ENCODE data around the gene DDR1. TPM values are rescaled to one million over a fixed set of nuclear protein-coding genes. Genes with fewer than 3 reads are reported as not detected.
"Not testable (repeated sequence)": the region's sequence is repeated elsewhere in the genome, so short reads cannot be mapped to it uniquely, and the experiment has no call there.

The DDR1 gene
- total RNA-seq, 2 experiments from 2014 or later = 10.9 to 11.3 TPM

DNA sequence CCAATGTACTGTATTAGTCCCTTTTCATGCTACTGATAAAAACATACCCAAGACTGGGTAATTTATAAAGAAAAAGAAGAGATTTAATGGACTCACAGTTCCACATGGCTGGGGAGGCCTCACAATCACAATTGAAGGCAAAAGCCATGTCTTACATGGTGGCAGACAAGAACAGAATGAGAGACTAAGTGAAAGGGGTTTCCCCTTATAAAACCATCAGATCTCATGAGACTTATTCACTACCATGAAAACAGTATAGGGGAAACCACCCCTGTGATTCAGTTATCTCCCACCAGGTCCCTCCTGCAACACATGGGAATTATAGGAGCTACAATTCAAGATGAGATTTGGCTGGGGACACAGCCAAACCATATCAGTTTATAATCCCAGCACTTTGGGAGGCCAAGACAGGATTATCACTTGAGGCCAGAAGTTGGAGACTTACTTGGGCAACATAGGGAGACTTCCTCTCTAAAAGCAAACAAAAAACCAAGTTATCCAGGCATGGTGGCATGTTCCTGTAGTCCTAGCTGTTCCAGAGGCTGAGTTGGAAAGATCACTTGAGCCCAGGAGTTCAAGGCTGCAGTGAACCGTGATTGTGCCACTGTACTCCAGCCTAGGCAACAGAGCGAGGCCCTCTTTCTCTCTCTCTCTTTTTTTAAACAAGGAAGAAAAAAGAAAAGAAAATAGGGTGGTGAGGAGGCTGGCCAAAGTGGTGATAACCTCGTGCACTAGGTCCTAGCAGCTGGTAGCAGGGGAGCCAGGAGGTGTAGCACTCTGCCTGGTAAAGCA, 22.9 kb upstream of the DDR1 start:
- peaks cover 4% of the 10 kb centered on the region for H3K4me1 Mint-ChIP-seq
- no peak overlapping the region for H3K27ac Mint-ChIP-seq
- H3K4me3 Mint-ChIP-seq = no peak overlapping the region
- POLR2A ChIA-PET = no interaction called here
- no peak for ATAC-seq (ENCODE audit: low read depth)
- DNase-seq = no peak
- peaks cover 15% of the 10 kb centered on the region for H3K36me3 Mint-ChIP-seq
- H3K27me3 Mint-ChIP-seq = no peaks in the 10 kb centered on the region
- H3K9me3 Mint-ChIP-seq = peaks cover 21% of the 10 kb centered on the region

DNA sequence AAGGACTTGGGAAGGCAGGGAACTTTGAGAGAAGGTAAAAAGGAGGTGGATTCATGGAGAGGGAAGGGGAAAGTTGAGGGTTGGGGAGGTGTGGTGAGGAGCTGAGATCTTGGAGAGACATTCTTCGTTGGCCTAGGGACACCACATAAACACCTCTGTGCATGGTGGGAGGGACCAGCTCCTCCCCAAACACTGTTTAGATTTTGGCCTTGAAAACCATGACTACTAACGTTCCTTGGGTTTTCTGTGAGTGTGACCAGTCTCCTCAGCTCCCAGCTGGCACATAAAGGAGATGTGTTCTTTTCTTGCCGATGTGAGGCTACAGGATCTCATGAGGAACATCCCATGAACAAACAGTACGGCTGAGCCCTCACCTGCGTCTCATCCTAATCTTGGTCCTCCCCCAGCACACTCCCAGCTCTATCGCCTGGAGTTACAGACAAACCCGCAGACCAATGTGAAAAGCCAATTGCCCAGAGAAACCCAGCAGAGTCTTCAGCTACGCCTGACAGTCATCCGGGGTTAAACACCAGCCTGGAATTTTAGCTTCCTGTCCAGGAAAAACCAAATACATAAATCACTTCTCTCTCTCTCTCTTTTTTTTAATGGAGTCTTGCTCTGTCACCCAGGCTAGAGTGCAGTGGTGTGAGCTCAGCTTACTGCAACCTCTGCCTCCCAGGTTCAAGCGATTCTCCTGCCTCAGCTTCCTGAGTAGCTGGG, 22.0 kb upstream of the DDR1 start:
- POLR2A ChIA-PET = no interaction called here
- DNase-seq = no peak
- peaks cover 4% of the 10 kb centered on the region for H3K4me1 Mint-ChIP-seq
- no peak overlapping the region for H3K27ac Mint-ChIP-seq
- no peak for ATAC-seq (ENCODE audit: low read depth)
- peaks cover 21% of the 10 kb centered on the region for H3K9me3 Mint-ChIP-seq
- H3K27me3 Mint-ChIP-seq = no peaks in the 10 kb centered on the region
- peaks cover 15% of the 10 kb centered on the region for H3K36me3 Mint-ChIP-seq
- no peak overlapping the region for H3K4me3 Mint-ChIP-seq

DNA sequence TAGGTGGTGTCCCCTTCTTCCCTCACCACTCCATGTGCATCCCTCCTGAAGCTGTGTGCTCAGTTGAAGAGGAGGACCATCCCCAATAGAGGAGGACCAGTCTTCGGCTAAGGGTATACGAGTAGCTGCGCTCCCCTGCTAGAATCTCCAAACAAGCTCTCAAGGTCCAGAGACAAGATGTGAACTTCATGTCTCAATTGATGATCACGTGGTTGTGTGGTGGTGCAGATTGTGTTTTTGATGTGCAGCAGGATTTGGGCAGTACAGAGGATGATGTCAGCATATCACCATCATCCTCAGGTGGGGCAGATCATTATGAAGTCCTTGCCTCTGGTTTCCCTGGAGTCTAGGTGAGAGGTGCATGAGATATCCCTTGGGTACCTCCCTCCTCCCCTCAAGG, 20.0 kb upstream of the DDR1 start:
- Mint-ChIP-seq H3K9me3 (peaks cover 23% of the 10 kb centered on the region), H3K27ac (no peak overlapping the region), H3K36me3 (peaks cover 18% of the 10 kb centered on the region), H3K4me1 (peaks cover 4% of the 10 kb centered on the region), H3K4me3 (no peak overlapping the region), H3K27me3 (no peaks in the 10 kb centered on the region)
- POLR2A ChIA-PET = no interaction called here
- DNase-seq (no peak), ATAC-seq (ENCODE audit: low read depth) (no peak)

DNA sequence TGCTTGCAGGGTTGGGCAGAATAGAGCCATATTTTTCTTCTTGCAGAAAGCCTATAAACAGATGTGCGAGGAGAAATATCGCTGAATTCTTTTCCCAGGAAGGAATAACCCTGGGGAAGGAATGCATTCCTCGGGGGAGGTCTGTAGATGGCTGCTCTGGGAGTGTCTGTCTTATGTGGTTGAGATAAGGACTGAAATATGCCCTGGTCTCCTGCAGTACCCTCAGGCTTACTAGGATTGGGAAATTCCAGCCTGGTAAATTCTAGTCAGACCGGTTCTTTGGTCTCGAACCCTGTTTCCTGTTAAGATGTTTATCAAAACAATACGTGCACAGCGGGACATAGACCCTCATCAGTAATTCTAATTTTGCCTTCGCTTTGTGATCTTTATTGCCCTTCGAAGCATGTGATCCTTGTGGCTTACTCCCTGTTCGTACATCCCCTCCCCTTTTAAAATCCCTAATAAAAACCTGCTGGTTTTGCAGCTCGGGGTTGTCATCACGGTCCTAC, 15.0 kb upstream of the DDR1 start:
- peaks cover 36% of the 10 kb centered on the region for H3K9me3 Mint-ChIP-seq
- ATAC-seq (ENCODE audit: low read depth); H3K27ac Mint-ChIP-seq; H3K27me3 Mint-ChIP-seq; DNase-seq; H3K4me3 Mint-ChIP-seq; POLR2A ChIA-PET: not testable (repeated sequence)
- H3K36me3 Mint-ChIP-seq = peaks cover 34% of the 10 kb centered on the region
- peaks cover 15% of the 10 kb centered on the region for H3K4me1 Mint-ChIP-seq

DNA sequence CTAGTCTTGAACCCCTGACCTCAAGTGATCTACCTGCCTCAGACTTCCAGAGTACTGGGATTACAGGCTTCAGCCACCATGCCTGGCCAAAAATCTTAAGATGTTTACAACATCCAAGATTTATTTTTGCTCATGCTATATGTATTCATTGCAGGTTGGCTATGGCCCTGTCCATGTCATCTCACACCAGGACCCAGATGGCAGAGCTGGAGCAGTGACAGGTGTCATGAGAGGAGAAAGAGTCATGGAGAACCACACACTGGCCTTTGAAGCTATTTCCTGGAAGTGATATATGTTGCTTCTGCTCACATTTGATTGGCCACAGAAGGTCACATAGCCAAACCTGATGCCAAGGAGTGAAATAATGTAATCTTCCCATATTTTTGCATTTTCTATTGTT, 13.8 kb upstream of the DDR1 start:
- H3K4me3 Mint-ChIP-seq = peak overlapping the region; percentile 21
- no peak for DNase-seq
- H3K4me1 Mint-ChIP-seq = peaks cover 17% of the 10 kb centered on the region
- ATAC-seq (ENCODE audit: low read depth) = peak; percentile 50
- POLR2A ChIA-PET = interaction anchor here (0.7 kb wide), 1 partner anchor 128 kb away, joined by 5 read pairs; the partner anchor contains the start of gene FLOT1
- no peaks in the 10 kb centered on the region for H3K27me3 Mint-ChIP-seq
- H3K36me3 Mint-ChIP-seq = peaks cover 36% of the 10 kb centered on the region
- H3K27ac Mint-ChIP-seq = peak overlapping the region; percentile 55
- H3K9me3 Mint-ChIP-seq = peaks cover 35% of the 10 kb centered on the region

DNA sequence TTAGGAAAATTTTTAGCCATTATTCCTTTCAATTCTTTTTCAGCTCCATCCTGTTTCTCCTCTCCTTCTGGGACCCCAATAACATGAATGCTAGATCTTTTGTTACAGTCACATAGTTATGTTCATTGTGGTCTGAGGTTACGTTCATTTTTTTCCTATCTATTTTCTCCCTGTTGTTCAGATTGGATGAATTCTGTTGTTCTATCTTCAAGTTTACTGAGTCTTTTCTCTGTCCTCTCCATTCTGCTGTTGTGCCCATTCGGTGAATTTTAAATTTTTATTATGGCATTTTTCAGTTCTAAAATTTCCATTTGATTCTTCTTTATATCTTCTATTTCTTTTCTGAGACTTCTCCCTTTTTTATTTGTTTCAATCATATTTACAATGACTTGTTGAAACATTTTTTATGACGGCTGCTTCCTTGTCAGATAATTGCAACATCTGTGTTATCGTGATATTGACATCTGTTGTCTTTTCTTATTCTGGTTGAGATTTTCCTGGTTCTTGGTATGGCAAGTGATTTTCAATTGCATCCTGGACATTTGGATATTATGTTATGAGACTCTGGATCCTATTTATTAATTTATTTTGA, 12.6 kb upstream of the DDR1 start:
- POLR2A ChIA-PET = interaction anchor here (0.5 kb wide), 1 partner anchor 95 kb away, joined by 5 read pairs; no protein-coding TSS in a partner anchor
- Mint-ChIP-seq H3K27ac (peak overlapping the region; percentile 24), H3K4me3 (peak overlapping the region; percentile 45)

DNA sequence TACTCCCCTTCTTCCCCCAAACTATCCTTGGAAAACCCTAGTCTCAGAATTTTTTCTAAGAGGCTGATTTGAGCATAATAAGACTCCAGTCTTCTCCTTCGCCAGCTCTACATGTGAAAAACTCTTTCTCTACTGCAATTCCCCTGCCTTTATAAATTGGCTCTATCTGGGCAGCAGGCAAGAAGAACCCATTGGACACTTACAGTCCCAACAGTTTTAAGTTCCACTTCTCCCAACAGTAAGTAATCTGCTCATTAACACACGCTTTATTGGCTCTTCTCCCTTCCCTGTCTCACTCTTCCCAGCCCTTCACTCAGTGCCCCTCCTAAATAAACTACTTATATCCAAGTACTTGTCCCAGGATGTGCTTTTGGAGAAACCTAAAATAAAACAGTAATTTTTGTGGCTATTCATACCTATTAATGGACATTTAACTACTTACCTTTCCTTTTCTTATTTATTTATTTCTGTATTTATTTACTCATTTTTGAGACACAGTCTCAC, 11.1 kb upstream of the DDR1 start:
- peaks cover 36% of the 10 kb centered on the region for H3K36me3 Mint-ChIP-seq
- H3K4me1 Mint-ChIP-seq = peaks cover 32% of the 10 kb centered on the region
- no peak for ATAC-seq (ENCODE audit: low read depth)
- H3K27me3 Mint-ChIP-seq = no peaks in the 10 kb centered on the region
- H3K9me3 Mint-ChIP-seq = peaks cover 32% of the 10 kb centered on the region
- H3K27ac Mint-ChIP-seq = no peak overlapping the region
- no peak overlapping the region for H3K4me3 Mint-ChIP-seq
- no peak for DNase-seq
- POLR2A ChIA-PET = no interaction called here

More for the DNA sequence above, 12.6 kb upstream of the DDR1 start:
- H3K9me3 Mint-ChIP-seq = peaks cover 35% of the 10 kb centered on the region
- H3K4me1 Mint-ChIP-seq = peaks cover 21% of the 10 kb centered on the region
- H3K36me3 Mint-ChIP-seq = peaks cover 36% of the 10 kb centered on the region
- DNase-seq (no peak), ATAC-seq (ENCODE audit: low read depth) (no peak)
- H3K27me3 Mint-ChIP-seq = no peaks in the 10 kb centered on the region

DNA sequence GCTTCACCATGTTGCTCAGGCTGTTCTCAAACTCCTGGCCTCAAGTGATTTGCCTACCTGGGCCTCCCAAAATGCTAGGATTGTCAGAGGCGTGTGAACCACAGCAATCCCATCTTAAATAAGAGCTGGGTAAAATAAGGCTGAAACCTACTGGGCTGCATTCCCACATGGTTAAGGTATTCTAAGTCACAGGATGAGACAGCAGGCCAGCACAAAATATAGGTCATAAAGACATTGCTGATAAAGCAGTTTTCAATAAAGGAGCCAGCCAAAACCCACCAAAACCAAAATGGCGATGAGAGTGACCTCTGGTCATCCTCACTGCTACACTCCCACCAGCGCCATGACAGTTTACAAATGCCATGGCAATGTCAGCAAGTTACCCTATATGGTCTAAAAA, 10.5 kb upstream of the DDR1 start:
- ATAC-seq (ENCODE audit: low read depth); H3K4me3 Mint-ChIP-seq; POLR2A ChIA-PET; DNase-seq; H3K27me3 Mint-ChIP-seq; H3K27ac Mint-ChIP-seq: not testable (repeated sequence)
- H3K36me3 Mint-ChIP-seq = peaks cover 34% of the 10 kb centered on the region
- H3K9me3 Mint-ChIP-seq = peaks cover 31% of the 10 kb centered on the region
- peaks cover 37% of the 10 kb centered on the region for H3K4me1 Mint-ChIP-seq

DNA sequence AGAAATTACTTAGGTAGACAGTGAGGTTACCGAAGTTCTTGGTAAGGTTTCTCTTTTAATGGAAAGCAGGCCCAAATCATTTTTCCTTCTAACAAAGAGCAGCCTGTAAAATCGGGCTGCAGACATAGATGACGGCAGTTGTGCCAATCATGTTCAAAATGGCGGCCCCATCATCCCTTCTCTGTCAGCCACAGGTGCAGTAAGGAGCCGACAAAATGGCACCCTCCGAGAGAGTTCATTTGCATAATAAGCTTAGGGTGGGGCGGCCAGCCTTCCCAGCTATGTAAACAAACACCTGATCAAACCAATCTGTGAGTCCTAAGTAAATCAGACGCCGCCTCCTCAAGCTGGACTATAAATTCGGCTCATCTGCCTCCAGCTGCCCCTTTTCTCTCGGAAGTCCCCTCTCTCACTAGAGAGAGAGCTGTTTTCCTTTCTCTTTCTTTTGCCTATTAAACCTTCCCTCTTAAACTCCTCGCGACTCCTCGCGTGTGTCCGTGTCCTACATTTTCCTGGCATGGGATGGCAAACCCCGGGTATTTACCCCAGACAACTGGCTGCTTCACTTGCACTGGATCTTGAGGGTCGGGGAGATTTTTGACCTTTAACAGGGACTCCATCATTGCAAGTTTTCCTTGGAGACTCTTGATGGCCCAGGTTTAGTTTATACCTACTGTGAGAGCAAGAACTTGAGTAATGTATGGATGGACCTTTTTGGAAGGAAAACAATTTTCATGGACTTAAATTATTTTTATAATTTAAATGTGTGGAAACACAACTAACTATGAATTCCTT, 8.9 kb upstream of the DDR1 start:
- Mint-ChIP-seq H3K27me3 (no peaks in the 10 kb centered on the region), H3K27ac (no peak overlapping the region), H3K4me1 (peaks cover 37% of the 10 kb centered on the region), H3K36me3 (peaks cover 22% of the 10 kb centered on the region), H3K9me3 (peaks cover 20% of the 10 kb centered on the region), H3K4me3 (no peak overlapping the region)
- no peak for ATAC-seq (ENCODE audit: low read depth)
- no peak for DNase-seq
- POLR2A ChIA-PET = interaction anchor here (2.5 kb wide), 1 partner anchor 45 kb away, joined by 20 read pairs; no protein-coding TSS in a partner anchor

DNA sequence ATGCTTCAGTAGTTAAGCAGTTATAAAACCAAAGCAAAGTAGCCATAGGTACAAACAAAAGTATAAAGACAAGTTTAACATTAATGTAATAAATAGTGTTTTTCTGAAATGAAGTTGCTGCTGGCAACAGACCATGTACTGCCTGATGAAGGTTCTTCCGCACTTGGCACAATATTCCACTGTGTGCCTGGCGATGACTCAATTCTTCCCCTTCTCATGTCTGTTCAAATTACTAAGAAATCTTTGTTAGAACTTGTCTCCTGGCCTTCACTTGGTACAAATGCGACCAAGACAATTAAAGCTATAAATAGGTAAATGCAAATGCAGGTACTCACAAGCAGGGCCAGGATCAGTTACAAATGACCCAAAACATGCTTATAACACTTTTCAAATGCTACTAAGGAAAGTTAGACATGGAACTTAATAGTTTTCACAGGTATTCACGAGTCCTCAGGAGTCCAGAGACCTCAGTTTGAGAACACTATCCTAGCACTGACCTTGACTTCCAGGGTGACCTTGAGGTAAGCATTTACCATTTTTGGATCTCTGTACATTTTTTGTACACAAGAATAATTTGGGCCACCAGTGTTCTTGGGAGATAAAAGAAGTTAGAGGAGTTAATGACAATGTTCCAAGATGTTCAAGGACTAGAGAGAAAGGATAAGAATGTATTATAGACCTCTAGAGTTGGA, 8.1 kb upstream of the DDR1 start:
- peaks cover 2% of the 10 kb centered on the region for H3K27me3 Mint-ChIP-seq
- DNase-seq (no peak), ATAC-seq (ENCODE audit: low read depth) (no peak)
- peaks cover 17% of the 10 kb centered on the region for H3K36me3 Mint-ChIP-seq
- H3K4me1 Mint-ChIP-seq = peaks cover 32% of the 10 kb centered on the region
- H3K9me3 Mint-ChIP-seq = peaks cover 15% of the 10 kb centered on the region
- peak overlapping the region; percentile 23 for H3K4me3 Mint-ChIP-seq
- peak overlapping the region; percentile 55 for H3K27ac Mint-ChIP-seq
- POLR2A ChIA-PET = interaction anchor here (2.5 kb wide), 1 partner anchor 46 kb away, joined by 20 read pairs; no protein-coding TSS in a partner anchor

DNA sequence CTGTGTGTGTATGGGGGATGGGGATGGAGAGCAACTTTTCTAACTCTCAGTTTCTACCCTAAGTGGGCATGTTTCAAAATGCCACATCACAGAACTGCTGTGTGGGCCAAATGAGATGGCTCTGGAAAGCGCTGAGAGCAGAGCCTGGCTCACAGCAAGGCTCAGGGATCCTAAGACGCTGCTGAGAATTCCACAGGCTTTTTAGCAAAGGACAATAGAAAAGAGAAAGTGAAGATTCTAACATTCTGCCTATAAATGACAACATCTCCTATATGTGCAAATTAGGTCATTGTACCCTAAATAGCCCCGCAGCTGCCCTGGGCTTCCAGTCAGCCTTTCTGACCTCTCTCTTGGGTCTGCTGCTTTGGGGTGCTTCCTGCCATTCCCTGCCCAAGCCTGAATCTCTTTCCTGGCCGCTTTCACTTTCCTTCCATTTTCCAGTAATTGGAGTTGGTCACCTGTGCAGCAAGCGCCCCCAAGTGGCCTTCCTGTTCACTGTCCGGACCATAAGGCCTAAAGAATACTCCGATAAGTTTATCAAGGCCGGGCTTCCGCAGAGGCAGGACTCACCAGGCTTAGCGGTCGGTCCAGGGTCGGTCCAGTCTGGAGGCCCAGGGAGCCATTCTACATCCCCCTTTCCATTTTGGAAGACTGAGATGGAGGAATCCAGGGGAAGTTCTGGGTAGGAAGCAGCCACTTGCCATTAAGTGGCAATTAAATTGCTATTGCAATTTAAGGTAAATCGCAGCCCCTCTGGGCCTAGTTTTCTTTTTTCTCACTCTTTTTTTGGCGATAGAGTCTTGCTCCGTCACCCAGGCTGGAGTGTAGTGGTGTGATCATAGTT, 6.7 kb upstream of the DDR1 start:
- Mint-ChIP-seq H3K36me3 (peaks cover 8% of the 10 kb centered on the region), H3K27ac (peak overlapping the region; percentile 80), H3K27me3 (peaks cover 2% of the 10 kb centered on the region), H3K4me3 (peak overlapping the region; percentile 81), H3K9me3 (peaks cover 6% of the 10 kb centered on the region), H3K4me1 (peaks cover 29% of the 10 kb centered on the region)
- DNase-seq (peak; percentile 80), ATAC-seq (ENCODE audit: low read depth) (peak; percentile 88)
- POLR2A ChIA-PET = interaction anchor here (2.5 kb wide), 1 partner anchor 47 kb away, joined by 20 read pairs; no protein-coding TSS in a partner anchor
